Frontal cortex (tissue), 4 donors: ENCODE data around the gene TMEM123. TPM values are rescaled to one million over a fixed set of nuclear protein-coding genes. Genes with fewer than 3 reads are reported as not detected.

Experiments used
- DNase-seq, 2 donors: peaks; one replicate each; pipeline ENCODE4 v3.0.0; 2012; ENCODE audit warnings: low spot score in 2 of 2
- FAIRE-seq: peaks from 2 replicates; lab custom pipeline; 2012; peaks lifted over from hg19 to GRCh38; lab: Jason Lieb, UNC
- total RNA-seq: library from RNA; depleted of rRNA; stranded (reverse); fragments of >200 nt; gene quantifications from one replicate; pipeline ENCODE4 v1.2.3, GENCODE V29; 2014
- donor health status: control.
- donor health status: control.
- donor health status: control.

Gene TMEM123
- total RNA-seq, 1 donor from 2014 or later: 109 TPM

DNA sequence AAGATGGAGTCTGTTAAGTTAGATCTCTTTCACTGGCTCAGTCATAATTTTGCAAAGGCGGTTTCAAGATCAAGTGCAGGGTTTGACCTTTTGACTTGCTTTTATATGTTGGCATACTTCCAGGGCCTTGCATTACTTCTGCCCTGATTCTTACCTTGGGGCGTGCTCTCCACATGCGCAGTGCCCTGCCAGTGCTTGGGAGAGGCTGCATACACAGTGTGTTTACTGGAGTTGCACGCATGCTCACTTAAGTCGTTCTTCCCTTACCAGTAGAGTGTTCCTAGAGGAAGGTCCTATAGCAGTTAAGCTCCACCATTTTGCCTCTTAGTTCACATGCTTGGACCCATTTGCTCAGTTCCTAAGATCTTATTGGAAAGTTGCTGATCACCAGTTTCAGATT lies 21.0 kb upstream of the TMEM123 start:
- FAIRE-seq (no peak), DNase-seq (no peak)

DNA sequence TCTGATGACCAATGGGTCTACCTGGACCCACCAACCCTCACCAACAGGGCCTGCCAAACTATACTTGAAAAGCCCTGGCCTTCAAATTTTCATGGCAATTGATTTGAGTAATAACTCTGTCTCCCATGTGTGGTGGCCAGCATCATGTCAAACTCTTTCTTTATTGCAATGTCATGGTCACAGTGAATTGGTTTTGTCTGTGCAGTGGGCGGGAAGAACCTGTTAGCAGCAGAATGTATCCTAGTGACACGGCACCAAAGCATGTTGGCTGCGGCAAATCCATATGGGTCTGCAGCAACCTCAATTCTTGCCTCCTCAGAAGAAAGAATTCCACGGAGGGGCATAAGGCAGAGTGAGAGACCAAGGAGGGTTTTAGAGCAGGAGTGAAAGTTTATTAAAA lies 19.6 kb upstream of the TMEM123 start:
- DNase-seq (no peak), FAIRE-seq (no peak)

DNA sequence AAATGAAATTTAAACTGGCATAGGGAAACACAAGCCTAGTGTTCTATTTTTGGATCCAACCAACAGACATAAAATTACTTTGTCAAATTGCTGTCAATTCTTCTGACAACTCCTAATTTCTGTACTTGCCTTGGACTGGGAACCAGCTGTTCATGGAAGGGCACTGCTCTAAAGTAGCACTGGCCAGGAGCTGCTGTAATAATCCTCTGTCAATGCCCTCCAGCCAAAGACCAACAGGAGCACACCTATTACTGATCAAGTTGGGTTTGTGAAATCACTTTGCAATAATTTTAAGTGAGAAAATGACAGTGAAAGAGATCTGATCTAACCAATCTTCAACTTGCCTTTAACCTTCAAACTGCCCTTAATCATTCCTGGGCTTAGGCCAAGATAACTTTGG lies 18.9 kb upstream of the TMEM123 start:
- DNase-seq (no peak), FAIRE-seq (no peak)

DNA sequence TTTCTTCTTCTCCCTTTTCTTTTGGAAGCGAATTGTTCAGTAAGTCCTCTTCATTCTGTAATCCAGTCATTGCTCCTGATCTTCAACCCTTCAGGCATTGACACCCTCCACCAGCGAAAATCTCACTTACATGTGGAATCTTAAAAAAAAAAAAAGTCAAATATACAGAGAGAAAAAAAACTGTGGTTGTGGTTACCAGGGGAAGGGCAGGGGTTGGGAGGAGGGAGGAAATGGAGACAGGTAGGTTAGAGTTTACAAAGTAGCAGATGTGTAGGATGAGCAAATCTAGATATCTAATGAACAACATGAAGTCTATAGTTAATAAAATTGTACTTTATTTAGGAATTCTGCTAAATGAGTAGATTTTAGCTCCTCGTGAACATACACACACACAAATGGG lies 17.7 kb upstream of the TMEM123 start:
- FAIRE-seq (no peak), DNase-seq (no peak)

DNA sequence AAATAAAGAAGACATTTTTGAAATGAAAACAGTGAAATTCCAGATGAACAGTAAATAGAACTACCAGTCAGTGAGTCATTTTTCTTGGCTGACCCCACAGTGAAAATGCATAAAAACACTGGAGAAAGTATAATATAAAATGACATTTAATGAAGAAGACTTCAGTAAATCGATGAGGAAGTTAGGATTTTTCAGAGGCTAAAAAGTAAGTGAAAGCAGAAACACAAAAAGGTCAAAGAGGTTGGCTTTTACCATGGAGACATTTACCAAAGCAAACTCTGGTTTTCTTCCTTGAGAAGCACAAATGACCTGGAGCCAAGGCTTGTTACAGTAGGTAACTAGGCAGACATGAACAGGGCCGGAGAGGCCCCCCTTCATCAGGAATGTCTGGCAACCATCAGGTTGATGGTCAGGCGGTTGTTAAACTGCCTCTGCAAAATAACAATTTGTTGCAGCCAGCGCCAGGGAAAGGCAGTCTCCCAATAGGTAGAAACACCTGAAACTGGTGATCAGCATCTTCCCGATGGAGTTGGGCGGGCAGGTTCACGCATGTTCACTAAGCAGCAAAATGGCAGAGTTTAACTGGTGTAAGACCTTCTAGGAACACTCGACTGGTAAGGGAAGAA lies 16.7 kb upstream of the TMEM123 start:
- DNase-seq (no peak), FAIRE-seq (no peak)

DNA sequence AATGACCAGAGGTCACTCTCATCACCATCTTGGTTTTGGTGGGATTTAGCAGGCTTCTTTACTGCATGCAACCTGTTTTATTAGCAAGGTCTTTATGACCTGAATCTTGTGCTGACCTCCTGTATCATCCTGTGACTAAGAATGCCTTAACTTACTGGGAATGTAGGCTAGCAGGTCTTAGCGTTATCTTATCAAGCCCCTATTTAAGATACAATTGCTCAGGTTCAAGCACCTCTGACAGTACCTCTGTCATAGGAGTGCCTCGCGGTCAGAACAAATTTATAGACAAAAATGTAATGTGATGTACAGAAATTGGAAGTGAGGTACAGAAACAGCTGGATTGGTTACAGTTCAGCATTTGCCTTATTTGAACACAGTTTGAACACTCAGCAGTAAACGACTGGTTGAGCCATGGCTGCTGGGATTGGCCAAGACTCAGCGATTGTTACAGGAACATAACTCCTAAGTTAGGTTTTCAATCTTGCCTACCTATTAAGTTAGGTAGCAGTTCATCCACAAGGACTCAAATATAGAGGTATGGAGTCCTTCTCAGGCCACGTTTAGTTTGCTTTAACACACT lies 16.1 kb upstream of the TMEM123 start:
- no peak for FAIRE-seq

DNA sequence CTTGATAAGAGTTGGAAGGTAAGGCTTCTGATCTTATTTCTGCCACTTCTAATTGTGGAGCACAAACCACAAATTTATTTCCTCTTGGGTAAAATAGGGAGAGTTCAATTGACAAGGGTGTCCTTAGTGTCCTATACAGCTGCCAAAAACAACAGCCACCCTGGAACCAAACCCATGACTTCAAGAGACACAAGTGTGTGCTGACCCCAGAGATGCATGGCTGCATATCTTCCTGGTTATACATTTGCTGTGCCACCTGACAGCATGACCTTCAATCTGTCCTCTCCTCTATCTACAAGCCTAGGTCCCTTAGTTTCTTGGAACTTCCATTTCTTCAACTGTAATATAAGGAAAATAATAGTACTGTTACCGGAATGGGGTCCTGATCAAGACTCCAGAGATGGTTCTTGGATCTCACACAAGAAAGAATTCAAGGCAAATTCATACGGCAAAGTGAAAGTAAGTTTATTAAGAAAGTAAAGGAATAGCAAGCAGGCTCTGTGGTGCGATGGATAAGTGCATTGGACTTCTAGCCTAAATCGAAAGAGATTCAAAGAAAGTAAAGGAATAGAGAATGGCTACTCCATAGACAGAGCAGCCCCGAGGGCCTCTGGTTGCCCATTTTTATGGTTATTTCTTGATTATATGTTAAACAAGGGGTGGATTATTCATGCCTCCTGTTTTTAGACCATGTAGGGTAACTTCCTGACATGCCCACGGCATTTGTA lies 15.5 kb upstream of the TMEM123 start:
- no peak for FAIRE-seq

More for the DNA sequence above, 16.1 kb upstream of the TMEM123 start:
- DNase-seq: no peak

DNA sequence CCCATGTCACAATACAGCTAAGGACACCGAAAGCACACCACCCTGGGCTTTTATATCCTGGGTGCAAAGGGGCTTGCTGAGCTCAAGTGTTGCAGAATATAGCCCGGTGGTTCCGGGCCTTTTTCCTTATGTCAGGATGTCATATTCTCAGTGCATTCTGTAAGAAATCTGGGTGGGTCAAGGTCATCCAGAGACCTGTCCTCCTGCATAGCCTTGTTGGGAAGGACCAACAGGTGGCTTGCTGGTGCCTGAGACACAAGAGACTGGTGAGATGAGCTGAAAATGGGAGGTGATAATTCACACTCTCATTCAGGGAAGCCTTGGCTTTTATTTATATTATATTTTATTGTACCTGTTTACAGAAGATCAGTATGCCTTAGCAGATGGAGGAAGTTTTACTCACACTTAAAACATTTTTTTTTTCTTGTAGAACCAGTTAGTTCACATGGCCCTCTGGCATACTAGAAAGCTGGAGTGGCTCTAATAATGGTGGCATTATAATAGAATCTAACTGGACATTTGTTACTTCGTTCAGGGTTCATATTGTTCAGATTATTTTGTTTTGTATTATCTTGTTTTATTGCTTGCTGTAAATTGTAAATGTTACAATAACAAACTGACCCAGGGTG lies 14.6 kb upstream of the TMEM123 start:
- no peak for FAIRE-seq

More for the DNA sequence above, 15.5 kb upstream of the TMEM123 start:
- no peak for DNase-seq

DNA sequence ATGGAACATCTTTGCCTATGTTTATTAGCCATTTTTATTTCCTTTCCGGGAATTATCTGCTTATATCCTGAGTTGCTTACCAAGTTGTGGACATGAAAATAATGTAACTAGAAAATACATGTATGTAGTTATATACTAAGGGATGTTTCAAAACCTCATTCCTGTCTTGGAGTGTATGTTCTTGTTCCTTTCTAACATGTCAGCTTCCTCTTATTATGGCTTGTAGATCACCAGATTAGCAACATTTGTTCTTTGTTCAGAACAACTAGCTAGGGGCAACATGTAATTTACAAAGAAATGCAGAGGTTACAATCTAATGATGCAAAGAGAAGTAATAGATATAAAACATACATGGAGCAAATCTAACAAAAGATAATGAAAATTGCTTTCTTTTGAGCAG lies 13.1 kb upstream of the TMEM123 start:
- no peak for FAIRE-seq
- DNase-seq: no peak

More for the DNA sequence above, 14.6 kb upstream of the TMEM123 start:
- DNase-seq: no peak

DNA sequence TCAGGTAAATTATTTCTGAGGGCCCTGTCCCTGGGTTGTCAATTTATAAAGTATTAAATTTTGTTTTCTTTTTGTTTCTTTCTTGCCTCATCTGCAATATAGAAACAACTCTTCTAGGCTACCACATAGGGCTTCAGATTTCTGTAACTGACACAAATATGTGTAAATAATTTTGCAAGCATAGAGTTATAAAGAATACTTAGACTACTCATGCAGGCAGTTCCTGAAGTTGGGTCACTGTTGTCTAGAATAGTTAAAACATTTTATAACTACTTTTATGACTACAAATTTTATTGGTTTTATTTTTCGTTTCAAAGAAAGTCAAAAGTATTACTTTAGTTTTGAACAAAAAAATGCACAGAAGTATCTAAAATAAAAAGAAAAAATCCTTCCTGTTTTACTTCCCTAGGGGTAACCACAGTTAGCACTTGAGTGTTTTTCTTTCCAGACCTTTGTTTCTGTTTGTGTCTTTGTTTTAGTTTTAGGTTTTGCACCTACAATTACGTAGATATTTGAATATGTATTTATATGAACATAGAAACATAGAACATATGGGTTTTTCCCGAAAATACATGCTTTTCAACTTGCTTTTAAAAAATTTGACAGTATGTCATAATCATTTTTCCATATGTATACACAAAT lies 12.4 kb upstream of the TMEM123 start:
- FAIRE-seq (no peak), DNase-seq (no peak)

DNA sequence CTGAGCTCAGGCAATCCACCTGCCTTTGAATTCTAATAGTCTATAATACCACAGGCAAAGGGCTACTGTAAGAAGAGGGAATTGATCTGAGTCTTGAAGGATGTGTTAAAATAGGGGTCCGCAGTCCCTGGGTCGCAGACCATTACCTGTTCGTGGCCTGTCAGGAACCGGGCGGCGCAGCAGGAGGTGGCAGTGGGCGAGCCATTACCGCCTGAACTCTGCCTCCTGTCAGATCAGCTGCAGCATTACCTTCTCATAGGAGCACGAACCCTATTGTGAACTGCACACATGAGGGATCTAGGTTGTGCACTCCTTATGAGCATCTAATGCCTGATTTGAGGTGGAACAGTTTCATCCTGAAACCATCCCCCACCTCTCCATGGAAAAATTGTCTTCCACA lies 11.5 kb upstream of the TMEM123 start:
- no peak for FAIRE-seq
- DNase-seq: no peak

DNA sequence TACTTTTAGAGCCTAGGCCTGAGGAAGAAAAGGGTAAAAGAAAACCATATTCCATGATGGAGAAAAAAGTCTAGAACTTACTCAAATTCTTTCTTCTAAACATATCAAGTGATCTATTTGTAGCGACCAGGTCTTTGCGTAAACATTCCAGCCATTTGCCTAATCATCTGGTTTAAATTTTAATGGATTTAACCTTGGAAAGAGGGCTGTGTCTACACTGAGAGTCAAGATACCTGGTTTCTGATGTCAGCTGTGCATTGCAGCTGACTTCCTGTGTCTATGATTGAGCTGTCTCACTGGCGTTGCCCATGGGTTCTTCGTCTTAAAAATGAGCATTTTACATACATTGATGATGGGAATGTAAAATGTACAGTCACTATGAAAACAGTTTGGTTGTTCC lies 10.0 kb upstream of the TMEM123 start:
- FAIRE-seq (no peak), DNase-seq (no peak)

DNA sequence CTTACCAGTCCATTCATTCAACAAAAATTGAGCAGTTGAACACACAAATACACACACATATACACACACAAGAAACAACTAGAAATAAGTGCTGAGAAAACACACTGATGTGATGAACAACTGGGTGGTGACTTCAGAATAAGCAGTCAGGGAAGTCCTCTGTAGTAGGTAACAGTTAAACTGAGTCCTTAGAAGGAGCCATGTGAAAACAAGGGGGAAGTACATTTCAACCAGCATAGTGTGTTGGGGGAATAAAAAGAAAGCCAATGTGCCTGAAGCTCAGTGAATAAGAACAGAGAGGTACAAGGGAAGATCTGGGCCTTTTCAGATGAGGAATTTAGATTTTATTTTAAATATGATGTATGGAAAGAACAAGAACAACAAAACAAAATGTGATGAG lies 6.8 kb upstream of the TMEM123 start:
- FAIRE-seq (no peak), DNase-seq (no peak)

DNA sequence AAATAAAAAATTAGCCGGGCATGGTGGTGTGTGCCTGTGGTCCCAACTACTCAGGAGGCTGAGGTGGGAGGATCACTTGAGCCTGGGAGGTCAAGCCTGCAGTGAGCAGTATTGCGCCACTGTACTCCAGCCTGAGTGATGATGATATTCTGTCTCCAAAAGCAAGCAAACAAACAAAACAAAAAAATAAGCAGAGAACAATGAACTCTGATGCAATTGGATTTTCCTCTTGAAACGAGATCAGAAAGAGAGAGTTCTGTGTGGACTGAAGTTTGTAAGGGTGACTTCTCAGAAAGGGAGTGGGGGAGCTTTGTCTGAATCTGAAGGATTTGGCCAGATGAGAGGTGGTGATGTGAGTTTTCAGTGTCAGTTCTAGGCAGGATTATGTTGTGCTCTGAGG lies 6.0 kb upstream of the TMEM123 start:
- no peak for FAIRE-seq
- DNase-seq: no peak

DNA sequence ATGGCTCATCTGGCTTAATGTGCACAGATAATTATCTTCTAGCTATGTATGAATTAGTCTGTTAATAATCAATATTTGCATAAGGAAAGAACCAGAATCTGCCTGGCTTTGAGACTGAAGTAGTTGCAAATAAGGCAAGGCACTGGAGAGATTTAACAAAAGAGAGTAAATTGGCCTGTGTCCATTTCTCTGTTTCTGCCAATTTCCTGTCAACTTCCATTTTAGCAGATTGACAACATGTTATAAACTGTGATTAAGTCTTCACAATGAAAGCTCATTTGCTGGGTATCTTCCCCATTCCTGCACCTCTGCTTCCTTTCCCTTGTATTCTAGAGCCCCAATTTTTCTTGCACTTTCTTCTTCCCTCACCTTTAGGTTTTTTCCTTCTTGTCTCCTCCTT lies 5.3 kb upstream of the TMEM123 start:
- no peak for DNase-seq
- no peak for FAIRE-seq

DNA sequence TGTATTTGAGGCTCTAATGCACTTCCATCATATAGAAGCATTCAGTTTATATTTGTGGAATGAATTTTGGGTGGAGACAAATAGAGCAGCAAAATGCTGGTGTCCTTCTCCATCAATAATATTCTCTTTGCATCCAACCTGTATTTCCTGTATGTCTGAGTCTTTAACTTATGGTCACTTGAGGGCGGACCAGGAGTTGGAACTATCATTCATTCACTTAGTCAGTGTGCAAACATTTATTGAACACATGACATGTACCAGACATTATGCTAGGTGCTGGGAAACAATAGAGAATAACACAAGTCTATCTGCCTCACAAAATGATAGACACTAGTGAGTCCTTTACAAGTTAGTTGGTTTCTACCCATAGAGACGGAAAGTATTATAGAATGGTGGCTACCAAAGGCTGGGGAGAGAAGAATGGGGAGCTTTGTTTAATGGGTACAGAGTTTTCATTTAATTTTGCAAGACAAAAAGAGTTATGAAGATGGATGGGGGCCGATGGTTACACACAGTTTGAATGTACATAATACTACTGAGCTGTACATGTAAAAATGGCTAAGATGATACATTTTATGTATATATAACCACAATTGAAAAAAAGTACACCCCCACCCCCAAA lies 4.6 kb upstream of the TMEM123 start:
- FAIRE-seq (no peak), DNase-seq (no peak)

DNA sequence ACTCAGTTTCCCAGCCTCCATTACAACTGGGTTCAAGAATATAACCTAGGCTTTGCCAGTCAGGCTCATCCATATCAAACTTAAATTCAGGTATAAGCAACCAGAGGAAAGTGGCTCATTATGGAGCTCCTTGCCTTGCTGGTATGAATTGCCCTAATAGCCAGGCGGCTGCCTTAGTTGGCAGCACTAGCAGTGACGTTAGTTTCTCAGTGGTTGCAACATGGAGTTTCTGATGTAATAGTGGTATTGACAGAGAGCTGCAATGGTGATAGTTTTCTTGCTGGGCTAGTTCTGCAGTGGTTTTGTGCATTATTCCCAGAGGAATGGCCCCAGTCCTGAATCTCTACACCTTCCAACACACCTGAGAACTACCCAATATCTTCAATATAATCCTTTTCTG lies 3.8 kb upstream of the TMEM123 start:
- no peak for DNase-seq
- no peak for FAIRE-seq

DNA sequence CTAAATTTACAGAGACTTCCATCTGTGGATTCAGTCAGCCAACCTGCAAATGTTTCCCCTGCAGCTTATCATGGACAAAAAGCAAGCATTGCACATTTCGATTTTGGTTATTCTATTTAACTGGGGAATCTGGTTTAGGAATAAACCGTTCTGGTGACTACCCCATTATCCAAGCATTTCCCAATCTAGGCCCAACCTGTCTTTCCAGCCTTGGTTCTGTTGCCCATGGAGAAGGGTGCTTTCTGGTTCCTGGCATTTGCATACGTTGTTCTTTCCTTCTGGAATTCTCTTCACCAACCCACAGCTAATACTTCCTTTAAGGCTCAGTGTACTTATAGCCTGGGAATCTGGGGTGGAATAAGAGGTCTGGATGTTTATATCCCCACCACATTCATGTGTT lies 1.4 kb upstream of the TMEM123 start:
- FAIRE-seq: no peak
- DNase-seq: no peak

DNA sequence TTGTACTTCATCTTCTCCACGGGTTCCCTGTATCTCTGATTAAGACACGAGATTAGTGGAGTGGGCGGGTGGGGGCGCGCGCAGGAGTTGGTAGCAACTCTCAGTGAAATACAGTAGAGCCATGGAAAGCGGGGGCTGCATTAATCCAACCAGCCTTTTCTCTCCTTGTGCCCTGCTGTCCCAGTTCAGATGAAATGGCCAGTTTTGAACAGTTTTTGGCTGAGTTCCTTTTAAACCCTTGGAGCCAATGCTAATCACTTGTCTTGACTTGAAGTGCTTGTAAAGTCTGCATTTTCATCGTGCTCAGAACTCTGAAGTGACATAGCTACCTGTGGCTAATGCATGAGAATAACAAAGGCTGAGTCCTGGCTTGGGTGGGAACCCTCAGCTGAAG lies 734 bp upstream of the TMEM123 start:
- DNase-seq (no peak), FAIRE-seq (no peak)
